Measurements from ENCODE around the gene ORAI3. TPM values are rescaled to one million over a fixed set of nuclear protein-coding genes. Genes with fewer than 3 reads are reported as not detected.

Gene ORAI3
- total RNA-seq, 1 donor from 2014 or later: 25.2 TPM

DNA sequence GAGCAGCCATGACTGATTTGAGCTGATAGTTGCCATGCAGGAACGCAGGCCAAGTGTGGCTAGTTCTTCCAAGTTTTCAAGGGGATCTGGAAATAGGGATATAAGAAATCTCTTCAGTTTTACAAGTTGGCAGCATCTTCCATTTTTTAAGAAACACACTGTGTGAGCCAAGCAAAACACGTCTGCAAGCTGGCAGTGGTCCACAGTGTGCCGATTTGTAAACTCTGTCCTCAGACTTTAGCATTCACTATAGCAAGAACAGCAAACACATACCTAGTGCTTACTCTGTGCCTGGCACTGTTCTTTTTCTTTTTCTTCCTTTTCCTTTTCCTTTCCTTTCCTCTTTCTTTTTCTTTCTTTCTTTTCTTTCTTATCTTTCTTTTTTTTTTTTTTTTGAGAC lies 2.9 kb downstream of the ORAI3 start:
- no peak for DNase-seq (ENCODE audit: extremely low spot score, unreplicated experiment)
- peaks cover 38% of the 10 kb centered on the region for H3K4me1 Mint-ChIP-seq (ENCODE audit: unreplicated experiment)
- no peak for TF ChIP-seq CTCF (IDR thresholded peaks at IDR 0.05)
- peaks cover 2% of the 10 kb centered on the region for H3K36me3 Mint-ChIP-seq (ENCODE audit: unreplicated experiment)
- peak overlapping the region; percentile 52 for H3K27ac Mint-ChIP-seq (ENCODE audit: unreplicated experiment)
- H3K27me3 Mint-ChIP-seq (ENCODE audit: unreplicated experiment): no peaks in the 10 kb centered on the region
- no peak overlapping the region for H3K4me3 Mint-ChIP-seq (ENCODE audit: unreplicated experiment)
- no peaks in the 10 kb centered on the region for H3K9me3 Mint-ChIP-seq (ENCODE audit: unreplicated experiment)

- no peak for TF ChIP-seq CTCF (IDR thresholded peaks at IDR 0.05)
- Mint-ChIP-seq H3K27ac (ENCODE audit: unreplicated experiment) (no peak overlapping the region), H3K4me1 (ENCODE audit: unreplicated experiment) (peaks cover 35% of the 10 kb centered on the region), H3K27me3 (ENCODE audit: unreplicated experiment) (no peaks in the 10 kb centered on the region), H3K9me3 (ENCODE audit: unreplicated experiment) (no peaks in the 10 kb centered on the region), H3K36me3 (ENCODE audit: unreplicated experiment) (no peaks in the 10 kb centered on the region), H3K4me3 (ENCODE audit: unreplicated experiment) (no peak overlapping the region)
- no peak for DNase-seq (ENCODE audit: extremely low spot score, unreplicated experiment)
Observed at GRCh38 chr16:30953111-30953510, 4.2 kb downstream of the ORAI3 start.

DNA sequence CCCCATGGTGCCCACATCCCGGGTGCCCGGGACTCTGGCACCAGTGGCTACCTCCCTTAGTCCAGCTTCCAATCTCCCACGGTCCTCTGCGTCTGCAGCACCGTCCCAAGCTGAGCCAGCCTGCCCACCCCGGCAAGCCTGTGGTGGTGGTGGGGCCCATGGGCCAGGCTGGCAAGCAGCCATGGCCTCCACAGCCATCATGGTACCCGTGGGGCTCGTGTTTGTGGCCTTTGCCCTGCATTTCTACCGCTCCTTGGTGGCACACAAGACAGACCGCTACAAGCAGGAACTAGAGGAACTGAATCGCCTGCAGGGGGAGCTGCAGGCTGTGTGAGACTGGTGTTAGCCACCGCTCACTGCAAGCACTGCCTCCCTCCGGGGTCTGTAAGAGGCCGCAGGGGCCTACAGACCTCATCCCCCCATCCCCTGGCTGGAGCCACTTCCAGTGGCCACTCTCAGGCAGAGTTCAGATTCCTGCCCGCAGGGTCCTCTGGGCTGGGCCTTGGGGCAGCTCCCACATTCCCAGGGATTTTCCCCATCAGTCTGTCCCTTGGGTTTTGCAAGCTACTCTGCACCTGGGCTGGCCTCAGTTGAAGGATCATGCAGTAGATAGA lies 4.8 kb downstream of the ORAI3 start:
- H3K4me3 Mint-ChIP-seq (ENCODE audit: unreplicated experiment): no peak overlapping the region
- peak; percentile 81 for TF ChIP-seq CTCF (IDR thresholded peaks at IDR 0.05)
- no peaks in the 10 kb centered on the region for H3K9me3 Mint-ChIP-seq (ENCODE audit: unreplicated experiment)
- H3K27me3 Mint-ChIP-seq (ENCODE audit: unreplicated experiment): no peaks in the 10 kb centered on the region
- peaks cover 38% of the 10 kb centered on the region for H3K4me1 Mint-ChIP-seq (ENCODE audit: unreplicated experiment)
- no peaks in the 10 kb centered on the region for H3K36me3 Mint-ChIP-seq (ENCODE audit: unreplicated experiment)
- no peak for DNase-seq (ENCODE audit: extremely low spot score, unreplicated experiment)
- H3K27ac Mint-ChIP-seq (ENCODE audit: unreplicated experiment): peak overlapping the region; percentile 47

DNA sequence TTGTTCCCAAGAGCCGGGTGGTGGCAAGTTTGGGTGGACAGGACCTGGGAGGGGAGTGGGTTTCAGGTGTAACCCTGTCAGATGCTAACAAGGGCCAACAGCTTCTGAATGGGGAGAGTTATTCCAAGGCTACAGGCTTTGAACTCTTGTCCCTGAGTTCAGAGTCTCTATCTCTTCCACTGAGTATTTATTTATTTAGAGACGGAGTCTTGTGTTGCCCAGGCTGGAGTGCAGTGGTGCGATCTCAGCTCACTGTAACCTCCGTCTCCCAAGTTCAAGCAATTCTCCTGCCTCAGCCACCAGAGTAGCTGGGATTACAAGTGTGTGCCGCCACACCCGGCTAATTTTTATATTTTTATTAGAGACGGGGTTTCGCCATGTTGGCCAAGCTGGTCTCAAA lies 6.1 kb downstream of the ORAI3 start:
- no peak overlapping the region for H3K4me3 Mint-ChIP-seq (ENCODE audit: unreplicated experiment)
- no peak for TF ChIP-seq CTCF (IDR thresholded peaks at IDR 0.05)
- H3K27me3 Mint-ChIP-seq (ENCODE audit: unreplicated experiment): no peaks in the 10 kb centered on the region
- DNase-seq (ENCODE audit: extremely low spot score, unreplicated experiment): no peak
- peaks cover 8% of the 10 kb centered on the region for H3K36me3 Mint-ChIP-seq (ENCODE audit: unreplicated experiment)
- H3K27ac Mint-ChIP-seq (ENCODE audit: unreplicated experiment): no peak overlapping the region
- H3K4me1 Mint-ChIP-seq (ENCODE audit: unreplicated experiment): peaks cover 43% of the 10 kb centered on the region
- no peaks in the 10 kb centered on the region for H3K9me3 Mint-ChIP-seq (ENCODE audit: unreplicated experiment)

GRCh38 chr16:30956601-30957455 lies 8.0 kb downstream of the ORAI3 start:
- peaks cover 20% of the 10 kb centered on the region for H3K36me3 Mint-ChIP-seq (ENCODE audit: unreplicated experiment)
- TF ChIP-seq CTCF (IDR thresholded peaks at IDR 0.05): peak; percentile 48
- peak; percentile 93 for DNase-seq (ENCODE audit: extremely low spot score, unreplicated experiment)
- H3K4me3 Mint-ChIP-seq (ENCODE audit: unreplicated experiment): peak overlapping the region; percentile 90
- H3K4me1 Mint-ChIP-seq (ENCODE audit: unreplicated experiment): peaks cover 28% of the 10 kb centered on the region
- no peaks in the 10 kb centered on the region for H3K27me3 Mint-ChIP-seq (ENCODE audit: unreplicated experiment)
- no peaks in the 10 kb centered on the region for H3K9me3 Mint-ChIP-seq (ENCODE audit: unreplicated experiment)
- peak overlapping the region; percentile 99 for H3K27ac Mint-ChIP-seq (ENCODE audit: unreplicated experiment)

Data from osteocyte (in vitro differentiated cells).